CD4-positive, alpha-beta T cell treated with Interleukin-21 for 1 hour (primary cell): Measurements from ENCODE around the gene PRKCSH.

Source experiments
- DNase-seq: peaks from one replicate; pipeline ENCODE4 v3.0.0-alpha.2; 2020

Gene PRKCSH

DNA sequence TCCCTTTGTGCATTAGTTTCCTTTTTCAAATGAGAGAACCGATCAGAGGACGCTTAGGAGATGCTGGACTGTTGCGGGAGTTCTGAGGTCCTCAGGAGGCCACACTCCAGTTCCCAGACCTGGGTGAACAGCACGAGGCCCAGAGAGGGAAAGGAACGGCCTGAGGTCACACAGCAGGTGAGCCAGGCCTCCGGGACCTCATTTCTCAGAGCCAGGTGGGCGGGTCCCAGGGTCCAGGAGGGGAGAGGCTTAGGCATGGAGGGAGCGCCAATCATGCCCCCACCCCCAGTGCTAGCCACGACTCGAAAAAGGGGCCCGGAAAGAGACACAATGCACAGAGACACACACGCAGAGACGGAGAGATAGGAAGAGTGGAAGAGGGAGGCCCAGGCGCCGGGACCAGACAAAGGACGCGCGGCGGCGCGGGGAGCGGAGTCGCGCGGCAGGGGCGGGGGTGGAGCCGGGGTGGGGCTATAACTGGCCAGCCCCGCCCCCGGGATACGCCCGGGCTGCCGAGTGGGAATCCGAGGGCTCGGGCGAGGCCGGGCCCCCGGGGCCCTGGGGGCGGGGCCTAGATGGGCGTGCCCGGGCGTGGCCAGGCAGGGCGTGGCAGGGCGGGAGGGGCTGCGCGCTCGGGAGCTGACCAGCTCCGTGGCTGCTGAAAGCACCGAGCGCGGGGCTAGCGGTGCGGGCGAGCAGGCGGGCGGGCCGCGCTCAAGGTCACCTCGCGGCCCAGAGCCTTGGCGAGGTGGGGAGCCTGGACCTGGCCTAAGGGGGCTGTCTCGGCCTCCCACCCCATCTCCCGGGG lies 43.9 kb downstream of the PRKCSH start:
- DNase-seq: peak; percentile 17

DNA sequence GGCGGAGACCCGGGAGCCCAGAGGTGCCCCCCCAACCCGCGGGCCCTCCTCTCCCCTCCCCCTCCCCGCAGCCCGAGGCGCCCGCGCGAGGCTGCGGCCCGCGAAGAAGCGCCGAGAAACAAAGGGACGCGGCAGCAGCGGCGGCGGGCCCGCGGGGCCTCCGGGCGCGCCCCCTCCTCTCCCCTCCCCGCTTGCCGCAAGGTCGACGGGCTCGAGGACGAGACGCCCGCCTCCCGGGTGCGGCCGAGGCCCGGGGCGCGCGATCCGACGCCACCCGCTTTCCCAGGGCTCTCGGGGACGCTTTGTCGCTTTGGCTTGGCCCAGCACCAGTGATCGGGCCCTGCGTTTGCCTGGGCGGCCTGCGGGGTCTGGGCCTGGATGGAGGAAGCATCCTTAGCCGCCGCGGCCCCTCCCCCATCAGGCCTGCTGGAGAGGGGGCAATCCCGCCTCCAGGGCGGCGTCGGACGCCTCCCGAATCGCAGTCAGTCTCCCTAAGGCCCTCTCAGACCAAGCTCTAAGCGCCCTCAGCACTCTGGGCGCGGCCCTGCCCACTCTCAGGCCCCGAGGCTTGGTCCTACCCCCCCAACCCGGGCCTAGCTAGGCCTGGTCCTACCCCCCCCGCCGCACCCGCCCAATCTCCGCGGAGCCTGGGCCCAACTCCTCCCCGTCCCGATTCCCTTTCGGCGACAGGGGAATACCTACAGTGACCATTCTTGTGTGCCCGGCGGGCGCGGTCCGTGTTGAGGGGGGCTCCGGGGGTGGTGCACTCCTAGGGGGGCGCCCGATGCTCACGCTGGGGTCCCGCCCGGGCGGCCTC lies 44.7 kb downstream of the PRKCSH start:
- no peak for DNase-seq

DNA sequence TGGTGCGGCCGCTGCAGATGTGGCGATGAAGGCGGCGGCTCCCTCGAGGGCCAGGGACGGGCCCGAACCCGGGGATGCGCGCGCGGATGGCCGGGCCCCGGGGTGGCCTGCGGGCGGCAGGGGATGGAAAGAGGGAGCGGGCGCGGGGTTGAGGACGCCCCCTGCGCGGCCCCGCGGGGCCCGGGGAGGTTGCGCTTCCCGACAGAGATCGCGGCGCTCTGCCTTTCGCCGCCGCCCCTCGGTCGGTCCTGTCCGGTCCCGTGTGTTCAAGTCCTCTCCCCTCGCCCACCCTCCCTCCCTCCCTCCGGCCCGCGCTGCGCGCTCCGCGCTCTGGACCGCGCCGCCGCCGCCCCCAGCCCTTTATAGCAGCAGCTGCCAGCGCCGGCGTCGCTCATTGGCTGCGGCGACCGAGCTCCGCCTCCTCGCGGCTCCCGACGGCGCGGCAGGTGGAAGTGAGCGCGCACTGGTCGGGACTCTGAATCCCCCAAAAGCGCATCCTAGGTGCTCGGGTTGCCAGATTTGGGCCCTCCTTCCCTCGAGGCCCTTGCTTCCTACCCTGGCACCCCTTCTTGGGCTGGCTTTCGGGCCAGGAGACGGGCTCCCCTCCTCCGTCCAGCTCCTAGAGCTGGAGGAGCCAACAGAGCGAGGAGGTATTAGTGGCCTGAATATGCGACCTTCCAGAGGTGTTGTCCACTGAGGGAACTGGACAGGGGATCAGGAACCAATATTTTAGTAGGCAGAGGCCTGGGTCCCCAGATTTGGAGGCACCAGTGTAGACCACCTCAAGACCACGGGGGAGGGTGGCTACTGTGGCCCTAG lies 45.5 kb downstream of the PRKCSH start, which contains the start of gene ELAVL3:
ELAVL3 (minus strand) TSS at position 332 of the 819 bp plus-strand sequence. CDS start 438 bp downstream, outside the sequence.
- no peak for DNase-seq

DNA sequence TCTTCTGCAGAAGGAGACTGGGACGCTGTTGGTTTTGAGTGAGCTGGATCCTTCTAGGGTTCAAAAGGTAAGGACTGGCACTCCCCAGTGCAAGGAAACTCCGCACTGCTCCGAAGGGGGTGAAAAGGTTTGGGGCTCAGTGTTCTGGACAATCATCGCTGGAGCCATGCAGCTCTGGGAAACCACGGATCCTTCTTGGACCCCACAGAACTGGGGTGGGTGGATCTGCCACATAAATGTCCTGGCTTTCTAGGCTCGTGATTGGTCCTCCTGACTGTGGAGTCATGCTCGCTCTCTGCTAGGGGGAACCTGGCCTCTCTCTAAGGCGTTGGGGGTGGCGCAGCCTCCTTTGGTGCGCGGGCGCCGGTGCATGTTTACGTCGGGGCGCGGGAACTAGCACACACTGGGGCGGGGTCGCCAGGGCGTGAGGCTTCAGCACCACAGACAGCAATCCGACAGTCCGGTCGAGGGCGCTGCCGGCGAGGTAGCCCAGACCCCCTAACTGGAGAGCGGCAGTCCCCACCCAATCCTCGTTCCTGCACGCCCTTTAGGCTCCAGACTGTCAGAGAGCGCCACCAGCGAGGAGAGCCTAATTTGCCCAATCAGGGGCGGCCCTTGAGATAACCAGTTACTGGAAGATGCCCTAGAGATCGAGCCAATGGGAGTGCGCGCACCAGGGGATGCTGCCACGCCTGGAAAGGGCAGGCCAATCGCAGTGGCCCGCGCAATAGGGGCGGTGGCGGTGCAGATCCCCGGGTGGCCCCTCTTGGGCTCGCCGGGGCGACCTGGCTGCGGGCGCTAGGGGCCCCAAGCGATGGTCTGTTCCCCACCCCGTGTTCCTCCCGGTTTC lies 46.3 kb downstream of the PRKCSH start:
- DNase-seq: peak; percentile 76

DNA sequence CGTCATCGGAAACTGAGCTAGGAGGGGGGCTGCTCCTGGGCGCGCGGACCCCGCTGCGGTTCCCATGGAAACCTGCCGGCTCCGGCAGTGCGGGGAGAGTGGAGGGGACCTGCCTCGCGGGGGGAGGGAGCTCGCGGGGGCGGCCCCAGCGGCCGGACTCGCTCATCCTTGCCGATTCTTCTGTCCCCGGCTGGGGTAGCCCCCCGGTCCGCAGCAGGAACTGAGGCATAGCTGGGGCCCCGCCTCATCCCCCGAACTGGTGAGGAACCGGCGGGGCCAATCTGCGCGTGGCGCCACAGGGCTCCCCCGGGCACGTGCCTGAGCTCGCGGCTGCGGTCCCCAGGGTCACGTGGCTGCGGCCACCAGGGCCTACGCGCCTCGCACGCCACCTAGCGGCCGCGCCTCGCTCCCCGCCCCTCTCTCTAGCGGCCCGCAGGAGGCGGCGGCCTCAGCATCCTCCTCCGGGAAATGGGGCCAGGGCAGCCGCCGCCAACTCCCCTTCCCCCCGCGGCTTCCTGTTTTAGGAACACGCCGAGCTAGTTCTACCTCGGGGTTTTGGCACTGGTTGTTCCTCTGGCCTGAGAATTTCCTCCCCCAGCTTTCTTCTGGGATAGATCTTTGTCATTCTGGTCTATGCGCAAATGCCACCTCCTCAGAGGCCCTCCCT lies 47.1 kb downstream of the PRKCSH start:
- DNase-seq: peak; percentile 89

DNA sequence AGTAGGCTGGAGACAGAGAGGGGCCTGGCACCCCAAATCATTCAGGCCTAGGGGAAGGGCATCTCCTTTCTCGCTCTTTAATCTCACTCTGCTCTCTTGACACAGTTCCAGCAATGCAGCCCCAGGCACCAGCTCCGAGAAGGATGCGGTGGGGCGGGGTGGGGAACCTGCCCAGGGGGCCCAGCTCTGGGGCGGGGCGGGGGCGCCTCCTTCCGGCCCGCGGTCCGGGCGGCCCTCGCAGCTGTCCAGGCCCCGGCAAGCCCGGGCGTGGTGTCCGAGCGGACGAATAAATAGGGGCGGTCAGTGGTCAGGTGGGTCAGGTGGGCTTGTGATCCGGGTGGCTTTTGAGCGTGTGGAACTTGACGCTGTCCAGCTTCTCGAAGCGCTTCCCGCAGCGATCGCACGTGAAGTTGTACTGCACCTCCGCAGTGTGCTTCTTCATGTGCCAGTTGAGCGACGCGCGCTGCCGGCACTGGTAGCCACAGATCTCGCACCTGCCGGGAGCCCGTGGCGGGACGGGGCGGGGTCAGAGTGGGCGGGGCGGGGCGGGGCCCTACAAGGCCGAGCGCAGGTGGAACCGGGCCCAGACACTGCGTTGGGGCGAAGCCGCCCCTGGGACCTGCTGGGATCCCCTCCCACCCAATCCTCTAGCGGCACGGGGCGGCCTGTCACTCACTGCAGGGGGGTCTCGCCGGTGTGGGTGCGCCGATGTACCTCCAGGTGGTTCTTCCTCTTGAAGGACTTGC lies 48.1 kb downstream of the PRKCSH start:
- no peak for DNase-seq

DNA sequence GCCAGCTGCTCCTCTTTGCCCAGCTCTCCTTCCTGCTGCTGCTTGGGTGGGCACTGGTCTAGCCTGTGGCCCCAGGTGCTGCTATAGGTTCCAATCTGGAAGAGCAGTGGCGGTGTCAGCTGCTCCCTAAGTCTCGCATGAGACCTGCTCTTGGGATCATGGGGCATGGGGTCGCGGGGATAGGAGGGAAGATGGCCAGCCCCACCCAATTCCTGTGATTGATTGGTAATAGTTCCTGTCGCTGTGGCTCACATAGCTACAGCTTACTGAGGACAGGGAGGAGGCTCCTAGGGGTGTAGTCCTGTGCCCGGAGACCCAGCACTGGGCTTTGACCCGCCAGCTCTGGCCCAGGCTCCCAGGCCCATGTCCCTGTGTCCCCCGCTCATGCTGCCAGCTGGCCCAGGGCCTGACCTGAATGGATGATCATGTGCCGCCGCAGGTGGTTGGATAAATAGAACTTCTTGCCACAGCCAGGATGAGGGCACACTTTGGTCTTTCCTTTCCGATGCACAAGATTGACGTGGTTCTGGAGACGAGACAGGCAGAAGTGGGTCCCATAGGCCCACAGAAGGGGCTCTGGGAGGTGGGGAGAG lies 49.9 kb downstream of the PRKCSH start:
- no peak for DNase-seq

DNA sequence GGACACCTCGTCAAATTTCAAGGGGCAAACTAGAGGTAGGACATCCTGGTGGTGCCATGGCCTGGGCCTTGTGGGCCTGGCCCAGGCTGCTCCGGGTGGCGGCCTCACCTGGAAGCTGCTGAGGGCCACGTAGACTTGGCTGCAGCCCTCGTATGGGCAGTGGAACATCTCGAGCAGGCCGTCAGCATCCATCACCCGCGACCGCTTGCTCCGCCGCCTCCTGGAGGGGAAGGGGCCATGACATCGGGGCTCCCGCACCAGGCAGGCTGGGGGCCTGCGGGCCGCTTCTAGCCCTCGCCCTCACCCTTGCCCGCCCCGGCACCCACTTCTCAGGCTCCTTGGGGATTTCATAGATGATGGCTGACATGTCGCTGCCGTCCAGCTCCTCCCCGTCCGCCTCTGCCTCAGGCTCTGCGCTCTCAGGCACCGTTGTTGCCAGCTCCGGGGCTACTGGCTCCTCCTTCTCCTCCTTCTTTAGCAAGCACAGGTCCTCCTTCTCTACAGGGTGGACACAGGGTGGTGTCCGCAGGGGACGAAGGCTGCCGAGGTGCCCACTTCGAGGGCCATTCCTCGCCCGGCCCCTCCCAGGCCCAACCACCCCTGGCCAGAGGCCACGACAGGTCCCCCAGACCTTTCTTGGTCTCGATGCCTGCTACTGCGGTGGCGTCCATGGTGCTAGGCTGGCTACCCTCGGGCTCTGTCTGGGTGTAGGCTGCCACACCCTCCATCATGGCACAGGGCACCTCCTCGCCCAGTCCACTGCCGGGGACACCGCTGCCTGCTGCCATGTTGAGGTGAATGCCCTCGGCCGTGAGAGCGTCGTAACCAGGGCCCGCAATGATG lies 51.4 kb downstream of the PRKCSH start:
- DNase-seq: no peak

DNA sequence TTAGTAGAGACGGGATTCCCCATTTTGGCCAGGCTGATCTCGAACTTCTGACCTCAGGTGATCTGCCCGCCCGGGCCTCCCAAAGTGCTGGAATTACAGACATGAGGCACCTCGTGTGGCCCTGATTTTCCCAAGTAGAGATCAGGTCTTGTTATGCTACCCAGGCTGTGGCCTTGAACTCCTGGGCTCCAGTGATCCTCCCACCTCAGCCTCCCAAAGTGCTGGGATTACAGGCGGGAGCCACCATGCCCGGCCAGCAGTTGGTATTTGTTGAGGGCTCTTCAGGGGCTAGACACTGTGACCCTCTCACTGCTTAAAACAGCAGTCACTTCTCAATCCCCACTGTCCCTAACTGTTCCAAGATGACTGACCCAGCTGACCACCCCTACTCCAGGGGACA lies 53.9 kb downstream of the PRKCSH start:
- no peak for DNase-seq

DNA sequence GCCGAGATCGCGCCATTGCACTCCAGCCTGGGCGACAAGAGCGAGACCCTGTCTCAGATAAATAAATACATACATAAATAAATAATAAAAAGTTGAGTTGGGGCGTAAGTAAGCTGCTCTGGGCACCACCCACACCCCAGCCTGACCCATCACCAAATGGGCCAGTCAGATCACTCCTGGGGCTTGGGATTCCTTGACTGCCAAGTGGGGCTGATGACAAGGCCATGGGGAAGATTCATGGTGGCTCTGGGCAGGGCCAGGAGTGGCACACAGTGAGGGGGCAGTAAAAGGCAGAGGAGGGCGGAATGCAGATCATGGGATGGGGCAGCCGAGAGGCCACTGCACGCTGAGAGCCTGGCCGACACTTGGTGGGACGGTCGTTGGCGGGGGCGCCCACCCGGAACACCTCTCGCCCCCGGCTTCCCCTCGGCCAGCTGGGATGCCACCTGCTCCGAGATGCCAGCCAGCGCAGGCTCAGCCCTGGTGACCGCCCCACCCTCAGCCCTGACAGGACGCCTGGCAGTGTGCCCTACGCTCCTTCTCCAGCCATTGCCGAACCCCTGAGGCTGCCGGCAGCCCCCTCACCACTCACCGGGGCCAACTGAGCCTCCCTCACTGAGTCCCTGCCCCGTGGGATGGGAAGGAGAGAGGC lies 59.3 kb downstream of the PRKCSH start:
- no peak for DNase-seq

DNA sequence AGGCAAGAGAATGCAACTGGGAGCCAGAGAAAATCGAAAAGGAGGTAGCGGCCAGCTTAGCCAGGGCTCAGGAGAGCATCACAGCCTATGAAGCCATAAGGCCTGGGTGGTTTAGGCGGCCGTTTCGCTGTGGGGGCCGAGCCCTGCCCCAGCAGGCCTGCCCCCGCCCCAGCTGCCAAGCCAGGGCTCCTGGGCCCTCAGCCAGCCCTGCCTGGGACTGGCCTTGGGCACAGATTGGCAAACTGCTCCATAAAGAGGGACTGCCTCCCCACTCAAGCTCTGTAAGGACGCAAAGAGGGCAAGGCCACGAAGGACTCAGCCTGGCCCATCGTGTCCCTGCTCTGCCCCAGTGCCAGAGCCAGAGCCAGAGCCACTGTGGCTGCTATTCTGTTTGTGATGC lies 60.0 kb downstream of the PRKCSH start:
- DNase-seq: no peak

DNA sequence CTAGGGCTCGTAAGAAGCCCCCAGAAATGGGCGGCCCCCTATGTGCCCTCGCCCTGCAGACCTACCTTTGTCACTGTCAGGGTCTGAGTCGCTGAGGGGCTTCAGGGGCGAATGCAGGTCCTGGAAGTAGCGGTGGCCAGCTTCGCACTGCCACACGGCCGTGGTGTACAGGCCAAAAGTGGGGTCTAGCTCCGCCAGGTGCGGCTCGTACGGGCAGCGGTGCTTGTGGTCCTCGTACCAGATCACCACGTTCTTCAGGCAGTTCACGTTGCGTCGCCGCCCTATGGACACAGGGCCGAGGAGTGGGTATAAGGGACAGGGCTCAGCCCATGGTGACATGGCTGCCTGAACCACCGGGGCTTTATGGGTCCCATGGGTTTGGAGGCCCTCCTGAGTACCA lies 60.5 kb downstream of the PRKCSH start:
- DNase-seq: no peak

DNA sequence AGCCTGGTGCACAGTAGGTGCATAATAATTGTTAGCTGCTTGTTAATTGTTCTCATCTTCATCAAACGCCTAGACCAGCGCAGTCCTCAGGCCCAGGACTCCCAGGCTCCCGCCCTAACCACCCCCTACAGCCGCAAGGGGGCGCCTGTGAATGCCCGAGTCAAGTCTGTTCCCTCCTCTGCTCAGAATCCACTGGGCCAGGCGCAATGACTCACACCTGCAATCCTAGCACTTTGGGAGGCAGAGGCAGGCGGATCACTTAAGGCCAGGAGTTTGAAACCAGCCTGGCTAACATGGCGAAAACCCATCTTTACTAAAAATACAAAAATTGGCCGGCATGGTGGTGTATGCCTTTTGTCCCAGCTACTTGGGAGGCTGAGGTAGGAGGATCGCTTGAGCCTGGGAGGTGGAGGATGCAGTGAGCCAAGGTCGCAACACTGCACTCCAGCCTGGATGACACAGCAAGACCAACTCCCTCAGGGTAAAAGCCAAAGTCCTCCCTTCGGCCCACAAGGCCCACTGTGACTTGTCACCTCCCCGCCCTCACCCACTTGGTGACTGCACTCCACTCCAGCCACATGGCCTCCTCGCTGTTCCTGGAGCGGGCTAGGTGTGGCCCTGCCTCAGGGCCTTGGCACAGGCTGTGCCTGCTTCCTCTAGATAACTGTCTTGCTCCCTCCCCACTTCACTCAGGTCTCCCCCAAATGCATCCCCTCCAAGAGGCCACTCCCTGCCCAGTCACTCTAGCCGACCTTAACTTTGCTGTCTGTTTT lies 61.1 kb downstream of the PRKCSH start:
- peak; percentile 62 for DNase-seq

DNA sequence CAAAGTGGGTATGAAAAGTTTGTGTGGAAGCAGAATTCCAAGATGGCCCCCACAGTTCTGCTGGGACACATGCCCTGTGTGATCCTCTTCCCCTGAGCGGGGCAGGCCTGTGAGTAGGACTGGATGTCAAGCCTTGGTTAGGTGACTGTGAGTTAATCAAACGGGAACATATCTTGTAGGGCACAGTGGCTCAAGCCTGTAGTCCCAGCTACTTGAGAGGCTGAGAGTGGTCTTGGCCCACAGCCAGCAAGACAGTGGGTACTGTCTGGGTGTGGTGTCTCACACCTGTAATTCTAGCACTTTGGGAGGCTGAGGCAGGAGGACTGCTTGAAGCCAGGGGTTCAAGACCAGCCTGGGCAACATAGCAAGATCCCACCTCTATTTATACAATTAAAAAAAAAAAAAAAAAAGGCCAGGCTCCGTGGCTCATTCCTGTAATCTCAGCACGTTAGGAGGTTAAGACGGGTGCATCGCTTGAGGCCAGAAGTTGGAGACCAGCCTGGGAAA lies 63.8 kb downstream of the PRKCSH start:
- DNase-seq: no peak

DNA sequence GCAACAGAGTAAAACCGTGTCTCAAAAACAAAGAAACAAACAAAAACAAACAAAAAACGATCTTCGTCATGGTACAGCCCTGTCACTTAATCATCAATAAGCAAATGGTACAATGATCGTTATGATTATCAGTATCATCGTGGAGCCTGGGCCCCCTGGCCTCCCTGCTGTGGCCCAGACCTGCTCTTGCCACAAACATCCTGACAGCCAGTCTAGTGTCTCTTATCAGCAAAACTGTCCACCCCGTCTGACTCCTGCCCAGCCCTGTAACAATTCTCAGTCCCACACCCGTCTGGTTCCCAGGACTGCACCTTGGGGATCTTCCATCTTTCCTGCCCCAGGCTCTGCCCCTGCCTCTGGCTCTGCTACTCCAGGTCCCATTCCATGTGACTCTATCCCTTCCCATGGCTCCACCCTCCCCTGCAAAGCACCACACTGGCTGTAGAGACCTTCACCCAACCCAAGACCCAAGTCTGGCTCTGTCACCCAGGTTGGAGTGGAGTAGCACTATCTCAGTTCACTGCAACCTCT lies 64.5 kb downstream of the PRKCSH start:
- DNase-seq: no peak
